ENCODE data around the gene MAP3K5.

GRCh38 chr6:136811272-136811671 lies 19.0 kb upstream of the MAP3K5 start:
- TF ChIP-seq CTCF (IDR thresholded peaks at IDR 0.05), result no peak
- no peak for TF ChIP-seq EZH2phosphoT487 (IDR thresholded peaks at IDR 0.05)
